CD4-positive, alpha-beta T cell treated with Interferon gamma for 1 hour (primary cell): ENCODE measurements around the gene NT5DC1.

Source experiments
- DNase-seq: peaks from one replicate; pipeline ENCODE4 v3.0.0-alpha.2; 2020

Gene NT5DC1

DNA sequence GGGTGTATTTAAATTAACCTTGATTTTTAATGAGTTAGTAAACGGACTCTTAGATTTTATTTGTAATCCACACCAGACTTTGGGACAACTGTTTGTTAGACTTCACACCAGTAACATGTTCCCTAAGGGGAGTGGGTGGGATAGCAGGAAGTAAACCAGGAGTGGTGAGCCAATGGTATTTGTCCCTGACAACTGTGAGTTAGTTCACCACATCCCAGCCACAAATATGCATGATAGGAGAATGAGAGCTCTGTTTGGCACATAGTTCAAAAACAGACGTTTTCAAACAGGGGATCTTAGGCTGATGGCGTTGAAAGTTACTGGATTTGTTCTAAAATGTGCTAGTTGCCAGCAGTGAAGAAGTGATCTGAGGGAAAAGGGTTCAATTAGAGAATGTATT lies 44.0 kb downstream of the NT5DC1 start:
- no peak for DNase-seq

GRCh38 chr6:116145803-116146675 lies 45.4 kb downstream of the NT5DC1 start:
- DNase-seq, result no peak

DNA sequence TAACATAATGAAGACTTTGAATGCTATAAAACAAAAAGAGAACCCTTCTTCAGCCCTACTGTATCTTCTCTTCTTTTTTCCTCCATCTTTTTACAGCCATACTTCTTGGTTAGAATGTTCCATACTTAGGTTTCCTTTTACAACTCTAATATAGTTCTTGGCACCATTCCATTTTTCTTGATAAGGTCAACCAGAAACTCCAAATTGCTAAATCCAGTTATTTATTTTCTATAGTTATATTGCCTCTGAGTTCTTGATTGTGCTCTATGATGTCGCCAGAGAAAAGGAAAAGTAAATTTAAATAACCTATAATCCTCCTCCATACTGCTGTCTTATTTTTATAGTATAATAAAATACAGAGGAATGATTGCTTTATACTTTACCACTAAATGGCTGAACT lies 52.0 kb downstream of the NT5DC1 start:
- DNase-seq, result no peak

DNA sequence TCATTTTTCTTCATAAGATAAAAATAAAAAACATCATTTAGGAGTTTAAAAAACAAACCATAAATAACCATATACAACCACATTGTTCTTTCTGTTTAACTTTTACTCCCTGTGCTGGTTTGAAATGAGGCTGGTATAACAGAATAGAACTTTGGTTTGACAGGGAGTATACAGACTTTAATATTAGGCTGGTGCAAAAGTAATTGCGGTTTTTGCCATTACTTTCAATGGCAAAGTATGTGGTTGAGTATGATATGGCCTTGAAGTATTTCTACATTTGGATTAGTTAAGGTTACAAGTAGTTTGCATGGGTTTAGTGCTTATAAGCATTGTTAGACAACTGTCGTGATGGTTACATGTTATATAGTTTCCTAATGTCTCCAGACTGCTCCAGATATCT lies 54.2 kb downstream of the NT5DC1 start:
- DNase-seq, result no peak

DNA sequence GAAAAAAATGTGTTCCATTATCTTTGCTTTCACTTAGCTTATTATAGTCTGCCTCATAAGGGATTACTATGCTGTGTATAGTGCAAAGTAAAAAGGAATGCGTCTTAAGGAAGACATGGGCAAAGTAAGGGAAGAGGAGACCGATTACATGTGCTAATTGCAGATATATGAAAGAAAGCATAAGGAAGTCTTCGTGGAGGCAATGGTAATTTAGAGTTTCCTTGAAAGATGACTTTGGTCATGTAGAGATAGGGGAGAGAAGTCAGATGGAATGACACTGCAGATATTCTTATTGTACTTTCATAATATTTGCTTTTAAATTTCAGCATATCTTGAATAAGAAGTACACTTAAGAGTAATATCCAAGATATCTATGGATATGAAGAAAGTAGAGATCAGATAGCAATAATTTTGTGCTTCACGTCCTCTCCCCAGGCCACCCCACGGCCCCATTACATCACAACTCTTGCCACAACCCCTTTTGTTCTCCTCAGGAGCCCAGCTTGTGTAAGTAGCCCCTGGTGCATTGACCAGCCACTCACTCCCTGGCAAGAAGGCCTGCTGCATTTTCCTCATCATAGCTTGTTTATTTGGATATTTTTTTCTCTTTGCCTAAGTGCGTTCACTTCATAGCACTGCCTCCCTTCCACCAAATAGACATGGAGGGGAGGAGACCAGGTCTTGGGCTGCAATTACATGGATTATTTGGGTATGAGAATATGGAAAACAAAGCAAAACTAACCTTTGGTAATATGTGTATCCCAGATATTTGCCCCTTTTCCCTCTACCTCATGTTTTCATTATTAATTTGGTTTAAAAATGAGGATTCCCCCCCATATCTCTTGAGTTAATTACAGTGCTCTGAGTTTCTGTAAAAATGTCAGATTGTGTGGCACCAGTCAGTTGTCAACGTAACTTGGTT lies 56.0 kb downstream of the NT5DC1 start:
- no peak for DNase-seq

GRCh38 chr6:116157391-116157790 lies 56.7 kb downstream of the NT5DC1 start:
- no peak for DNase-seq

- no peak for DNase-seq
These were observed 58.0 kb downstream of the NT5DC1 start for GRCh38 chr6:116158641-116159040.

DNA sequence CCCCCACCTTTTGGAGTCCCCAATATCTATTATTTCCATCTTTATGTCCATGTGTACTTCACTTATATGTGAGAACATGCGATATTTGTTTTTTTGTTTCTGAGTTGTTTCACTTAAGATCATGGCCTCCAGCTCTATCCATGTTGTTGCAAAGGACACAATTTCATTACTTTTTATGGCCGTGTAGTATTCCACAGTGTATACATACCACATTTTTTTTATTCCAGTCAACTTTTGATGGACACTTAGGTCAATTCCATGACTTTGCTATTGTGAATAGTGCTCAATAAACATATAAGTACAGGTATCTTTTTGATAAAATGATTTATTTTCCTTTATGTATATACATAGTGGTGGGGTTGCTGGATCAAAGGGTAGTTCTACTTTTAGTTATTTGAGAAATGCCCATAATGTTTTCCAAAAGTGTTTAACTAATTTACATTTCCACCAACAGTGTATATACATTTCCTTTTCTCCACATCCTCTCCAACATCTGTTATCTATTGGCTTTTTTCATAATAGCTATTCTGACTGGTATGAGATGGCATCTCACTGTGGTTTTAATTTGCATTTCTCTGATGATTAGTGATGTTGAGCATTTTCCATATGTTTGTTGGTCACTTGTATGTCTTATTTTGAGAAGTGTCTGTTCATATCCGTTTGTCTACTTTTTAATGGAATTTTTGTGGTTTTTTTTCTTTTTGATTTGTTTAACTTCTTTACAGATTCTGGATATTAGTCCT lies 59.3 kb downstream of the NT5DC1 start:
- no peak for DNase-seq

GRCh38 chr6:116165596-116165995 lies 64.9 kb downstream of the NT5DC1 start:
- peak; percentile 21 for DNase-seq

GRCh38 chr6:116166369-116166768 lies 65.7 kb downstream of the NT5DC1 start:
- no peak for DNase-seq

DNA sequence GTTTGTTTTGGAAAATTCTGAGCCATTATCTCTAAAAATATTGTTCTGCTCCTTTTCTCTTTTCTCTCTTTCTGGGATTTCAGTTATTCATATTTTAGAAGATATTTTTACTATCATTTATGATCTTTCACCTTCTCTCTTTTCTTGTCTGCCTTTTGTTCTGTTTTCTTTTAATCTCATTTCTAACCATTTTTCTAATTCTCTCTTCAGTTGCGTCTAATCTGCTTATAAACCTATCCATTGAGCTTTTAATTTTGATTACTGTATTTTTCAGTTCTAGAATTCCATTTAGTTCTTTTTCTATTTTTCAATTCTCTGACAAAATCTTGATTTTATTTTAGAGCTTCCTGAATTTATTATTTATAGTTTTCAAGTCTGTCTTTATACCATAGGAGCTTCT lies 67.5 kb downstream of the NT5DC1 start:
- no peak for DNase-seq

GRCh38 chr6:116169880-116170279 lies 69.2 kb downstream of the NT5DC1 start:
- no peak for DNase-seq

GRCh38 chr6:116170358-116171057 lies 69.9 kb downstream of the NT5DC1 start:
- no peak for DNase-seq

- DNase-seq, result no peak
These were observed 73.3 kb downstream of the NT5DC1 start for GRCh38 chr6:116173928-116174327.

GRCh38 chr6:116175344-116175743 lies 74.7 kb downstream of the NT5DC1 start:
- no peak for DNase-seq

- no peak for DNase-seq
These were observed 75.9 kb downstream of the NT5DC1 start for GRCh38 chr6:116176596-116176995.

DNA sequence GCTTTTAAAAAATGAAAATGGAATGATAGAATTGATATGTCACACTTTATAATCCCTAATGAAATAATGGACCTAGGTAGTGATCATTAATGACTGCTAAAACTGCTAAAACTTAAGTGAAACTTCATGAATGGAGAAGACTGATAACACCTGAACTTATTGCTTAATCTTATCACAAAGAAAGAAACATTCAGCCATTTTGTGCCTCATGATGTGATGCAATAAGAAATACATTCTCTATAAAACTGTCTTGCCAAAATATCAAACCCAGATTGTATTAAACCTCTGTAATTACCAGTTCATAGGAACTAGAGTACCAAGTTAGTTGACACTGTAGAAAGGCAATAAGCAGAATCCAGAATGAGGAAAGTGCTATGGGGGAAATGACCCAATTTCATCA lies 79.7 kb downstream of the NT5DC1 start:
- no peak for DNase-seq

- no peak for DNase-seq
These were observed 88.8 kb downstream of the NT5DC1 start for GRCh38 chr6:116189472-116189871.

DNA sequence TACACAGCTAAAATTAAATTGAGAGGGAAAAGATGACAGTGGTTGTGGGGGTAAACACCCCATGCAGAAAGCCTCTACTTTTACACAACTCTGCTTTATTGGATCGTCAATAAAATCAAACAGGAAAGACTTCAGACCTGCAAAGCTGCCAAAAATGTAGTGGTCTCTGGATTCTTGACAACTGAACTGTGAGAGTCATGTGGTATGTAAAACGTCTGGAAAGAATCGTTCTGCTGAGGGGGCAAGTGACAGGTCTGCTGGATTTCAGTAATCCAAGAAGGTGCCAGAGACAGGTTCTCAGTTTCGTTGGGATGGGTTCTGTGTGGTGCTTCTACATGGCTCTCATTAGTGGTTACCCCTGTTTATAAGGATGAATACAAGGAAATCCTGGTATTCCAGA lies 89.9 kb downstream of the NT5DC1 start:
- DNase-seq, result no peak

- DNase-seq, result no peak
These were observed 91.2 kb downstream of the NT5DC1 start for GRCh38 chr6:116191881-116192280.

DNA sequence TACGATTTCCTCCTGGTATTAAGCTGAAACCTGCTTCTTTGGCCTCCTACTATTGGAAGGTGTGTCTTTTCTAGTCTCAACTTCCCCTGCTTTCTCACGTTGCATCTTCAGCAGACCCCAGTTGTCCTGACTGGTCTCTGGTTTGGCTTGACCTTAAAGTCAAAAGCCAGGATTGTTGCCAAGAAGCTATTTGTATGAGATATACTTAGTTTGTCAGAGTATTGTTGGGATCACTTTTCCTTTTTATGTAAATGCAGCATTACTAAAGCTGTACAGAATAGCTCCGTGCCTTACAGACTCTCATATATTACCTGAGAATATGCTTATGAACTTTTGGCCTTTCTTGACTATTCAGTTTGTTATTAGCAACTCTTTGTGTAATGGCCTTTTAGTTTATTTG lies 92.1 kb downstream of the NT5DC1 start:
- DNase-seq, result no peak

GRCh38 chr6:116196841-116197240 lies 96.2 kb downstream of the NT5DC1 start:
- no peak for DNase-seq
